ENCODE measurements around the gene MRPS14. TPM values are rescaled to one million over a fixed set of nuclear protein-coding genes. Genes with fewer than 3 reads are reported as not detected.
"Not testable (repeated sequence)": the region's sequence is repeated elsewhere in the genome, so short reads cannot be mapped to it uniquely, and the experiment has no call there.

The MRPS14 gene
- total RNA-seq (10 to 100 TPM; 13.4 to 16.2 TPM), total RNA-seq (14.5 to 29.2 reads per million in 2 donors)

- Mint-ChIP-seq H3K27me3 (no peaks in the 10 kb centered on the region), H3K27ac (peak within 1 kb of the TSS; percentile 100), H3K4me3 (peak within 1 kb of the TSS; percentile 100), H3K4me1 (peaks cover 26% of the 10 kb centered on the region), H3K36me3 (ENCODE audit: low read depth) (peaks cover 6% of the 10 kb centered on the region)
- ATAC-seq (peak; percentile 94), DNase-seq (peak; percentile 93 to 96 (median 95))
- H3K9me3 ChIP-seq (ENCODE audit: control insufficient read depth, low read length, poor library complexity, severe bottlenecking) = no peaks in the 10 kb centered on the region
These were observed at the start of gene MRPS14 for GRCh38 chr1:175023043-175023921. MRPS14 (minus strand) TSS chr1:175023425; CDS start chr1:175023408, 17 bp downstream.

GRCh38 chr1:175072099-175072951, 49.1 kb upstream of the MRPS14 start:
- Mint-ChIP-seq H3K4me1 (peaks cover 8% of the 10 kb centered on the region), H3K27me3 (peaks cover 78% of the 10 kb centered on the region), H3K4me3 (peak overlapping the region; percentile 31), H3K36me3 (ENCODE audit: low read depth) (no peaks in the 10 kb centered on the region), H3K27ac (no peak overlapping the region)
- no peaks in the 10 kb centered on the region for H3K9me3 ChIP-seq (ENCODE audit: control insufficient read depth, low read length, poor library complexity, severe bottlenecking)
- ATAC-seq = no peak
- DNase-seq = no peak

- Mint-ChIP-seq H3K4me1 (peaks cover 6% of the 10 kb centered on the region), H3K36me3 (ENCODE audit: low read depth) (no peaks in the 10 kb centered on the region), H3K27ac (no peak overlapping the region), H3K27me3 (peaks cover 78% of the 10 kb centered on the region), H3K4me3 (no peak overlapping the region)
- no peaks in the 10 kb centered on the region for H3K9me3 ChIP-seq (ENCODE audit: control insufficient read depth, low read length, poor library complexity, severe bottlenecking)
- no peak for ATAC-seq
- DNase-seq = no peak
These were observed 48.2 kb upstream of the MRPS14 start for GRCh38 chr1:175071276-175071943.

GRCh38 chr1:175070818-175071217, 47.6 kb upstream of the MRPS14 start:
- DNase-seq (no peak), ATAC-seq (no peak)
- no peaks in the 10 kb centered on the region for H3K9me3 ChIP-seq (ENCODE audit: control insufficient read depth, low read length, poor library complexity, severe bottlenecking)
- Mint-ChIP-seq H3K36me3 (ENCODE audit: low read depth) (peaks cover 3% of the 10 kb centered on the region), H3K4me3 (no peak overlapping the region), H3K27me3 (peaks cover 78% of the 10 kb centered on the region), H3K4me1 (peaks cover 6% of the 10 kb centered on the region), H3K27ac (no peak overlapping the region)

- ATAC-seq (no peak), DNase-seq (no peak)
- Mint-ChIP-seq H3K36me3 (ENCODE audit: low read depth) (peaks cover 3% of the 10 kb centered on the region), H3K4me3 (no peak within 1 kb of the TSS), H3K27ac (no peak within 1 kb of the TSS), H3K4me1 (peaks cover 5% of the 10 kb centered on the region), H3K27me3 (peaks cover 79% of the 10 kb centered on the region)
- no peaks in the 10 kb centered on the region for H3K9me3 ChIP-seq (ENCODE audit: control insufficient read depth, low read length, poor library complexity, severe bottlenecking)
These were observed 44.3 kb upstream of the MRPS14 start, which contains the start of gene TNN for GRCh38 chr1:175067362-175068106. TNN (plus strand) TSS chr1:175067833; CDS start chr1:175077419, 9,586 bp downstream.

- no peak overlapping the region for H3K4me3 Mint-ChIP-seq
- ATAC-seq (no peak), DNase-seq (no peak)
- no peaks in the 10 kb centered on the region for H3K9me3 ChIP-seq (ENCODE audit: control insufficient read depth, low read length, poor library complexity, severe bottlenecking)
- no peak overlapping the region for H3K27ac Mint-ChIP-seq
- H3K27me3 Mint-ChIP-seq = peaks cover 47% of the 10 kb centered on the region
- H3K36me3 Mint-ChIP-seq (ENCODE audit: low read depth) = peaks cover 3% of the 10 kb centered on the region
- peaks cover 2% of the 10 kb centered on the region for H3K4me1 Mint-ChIP-seq
These were observed 39.6 kb upstream of the MRPS14 start for GRCh38 chr1:175062858-175063257.

- DNase-seq = no peak
- H3K4me1 Mint-ChIP-seq = peaks cover 2% of the 10 kb centered on the region
- ATAC-seq = no peak
- peaks cover 3% of the 10 kb centered on the region for H3K36me3 Mint-ChIP-seq (ENCODE audit: low read depth)
- H3K9me3 ChIP-seq (ENCODE audit: control insufficient read depth, low read length, poor library complexity, severe bottlenecking) = no peaks in the 10 kb centered on the region
- no peak overlapping the region for H3K27ac Mint-ChIP-seq
- H3K27me3 Mint-ChIP-seq = peaks cover 41% of the 10 kb centered on the region
- no peak overlapping the region for H3K4me3 Mint-ChIP-seq
These were observed 39.1 kb upstream of the MRPS14 start for GRCh38 chr1:175062339-175062738.

- Mint-ChIP-seq H3K27me3 (peaks cover 55% of the 10 kb centered on the region), H3K4me3 (no peak overlapping the region), H3K27ac (no peak overlapping the region), H3K4me1 (peaks cover 2% of the 10 kb centered on the region), H3K36me3 (ENCODE audit: low read depth) (peaks cover 3% of the 10 kb centered on the region)
- DNase-seq (no peak), ATAC-seq (no peak)
- no peaks in the 10 kb centered on the region for H3K9me3 ChIP-seq (ENCODE audit: control insufficient read depth, low read length, poor library complexity, severe bottlenecking)
These were observed 31.5 kb upstream of the MRPS14 start for GRCh38 chr1:175054736-175055135.

- Mint-ChIP-seq H3K36me3 (ENCODE audit: low read depth) (peaks cover 7% of the 10 kb centered on the region), H3K27me3 (peaks cover 80% of the 10 kb centered on the region)
These were observed 27.8 kb upstream of the MRPS14 start for GRCh38 chr1:175050992-175051391.

GRCh38 chr1:175045519-175045918, 22.3 kb upstream of the MRPS14 start:
- H3K4me1 Mint-ChIP-seq = no peaks in the 10 kb centered on the region
- no peak overlapping the region for H3K27ac Mint-ChIP-seq
- ATAC-seq (no peak), DNase-seq (no peak)
- H3K4me3 Mint-ChIP-seq = no peak overlapping the region
- H3K9me3 ChIP-seq (ENCODE audit: control insufficient read depth, low read length, poor library complexity, severe bottlenecking) = no peaks in the 10 kb centered on the region
- peaks cover 57% of the 10 kb centered on the region for H3K27me3 Mint-ChIP-seq
- peaks cover 6% of the 10 kb centered on the region for H3K36me3 Mint-ChIP-seq (ENCODE audit: low read depth)

More at GRCh38 chr1:175050992-175051391, 27.8 kb upstream of the MRPS14 start:
- Mint-ChIP-seq H3K4me1 (peaks cover 2% of the 10 kb centered on the region), H3K4me3 (no peak overlapping the region), H3K27ac (no peak overlapping the region)
- no peak for DNase-seq
- no peaks in the 10 kb centered on the region for H3K9me3 ChIP-seq (ENCODE audit: control insufficient read depth, low read length, poor library complexity, severe bottlenecking)
- no peak for ATAC-seq

- H3K27me3 Mint-ChIP-seq = peaks cover 53% of the 10 kb centered on the region
- H3K4me1 Mint-ChIP-seq = no peaks in the 10 kb centered on the region
- ATAC-seq = no peak
These were observed 21.9 kb upstream of the MRPS14 start for GRCh38 chr1:175045097-175045496.

GRCh38 chr1:175044591-175044990, 21.4 kb upstream of the MRPS14 start:
- not testable (repeated sequence) for ATAC-seq; H3K36me3 Mint-ChIP-seq (ENCODE audit: low read depth); H3K27ac Mint-ChIP-seq

More at GRCh38 chr1:175045097-175045496, 21.9 kb upstream of the MRPS14 start:
- H3K36me3 Mint-ChIP-seq (ENCODE audit: low read depth) = peaks cover 6% of the 10 kb centered on the region
- no peak overlapping the region for H3K27ac Mint-ChIP-seq
- H3K4me3 Mint-ChIP-seq = no peak overlapping the region
- H3K9me3 ChIP-seq (ENCODE audit: control insufficient read depth, low read length, poor library complexity, severe bottlenecking) = no peaks in the 10 kb centered on the region
- no peak for DNase-seq

More at GRCh38 chr1:175044591-175044990, 21.4 kb upstream of the MRPS14 start:
- not testable (repeated sequence) for H3K4me3 Mint-ChIP-seq; H3K9me3 ChIP-seq (ENCODE audit: control insufficient read depth, low read length, poor library complexity, severe bottlenecking); DNase-seq; H3K4me1 Mint-ChIP-seq
- peaks cover 52% of the 10 kb centered on the region for H3K27me3 Mint-ChIP-seq

Measured in T-helper 17 cell (primary cell).